CD14-positive monocyte (primary cell): Measurements from ENCODE around the gene ADAM19. TPM values are rescaled to one million over a fixed set of nuclear protein-coding genes. Genes with fewer than 3 reads are reported as not detected.

Experiments used
- DNase-seq, 3 donors: peaks; one replicate each; pipeline ENCODE4 v3.0.0-alpha.2; 2011 to 2022
- H2AFZ ChIP-seq: 2 replicates; pipeline ENCODE4 v1.6.0; 2012; ENCODE audit warnings: mild to moderate bottlenecking, low read depth, low read length, inconsistent platforms; ENCODE audit not compliant: insufficient read depth, poor library complexity, severe bottlenecking
- H3K27ac ChIP-seq, 2 donors: 1 replicate in 1 of 2; 2 replicates in 1 of 2; pipeline ENCODE4 v1.5.1; 2012 to 2013; ENCODE audit warnings: low read length in 2 of 2, control low read depth in 1 of 2, inconsistent platforms in 1 of 2, low read depth in 1 of 2, mild to moderate bottlenecking in 1 of 2
- H3K27me3 ChIP-seq, 2 donors: one replicate each; pipeline versions ENCODE4 v1.6.0 to v1.6.1; 2011 to 2013; ENCODE audit warnings: low read length in 2 of 2; ENCODE audit not compliant: control insufficient read depth in 2 of 2, insufficient read depth in 2 of 2
- H3K36me3 ChIP-seq, 2 donors: replicated peaks in 1 of 2; 1 replicate in 1 of 2; 2 replicates in 1 of 2; pipeline versions ENCODE4 v1.5.1 to v1.6.1; 2012 to 2013; ENCODE audit warnings: low read length in 2 of 2, control low read depth in 1 of 2, inconsistent platforms in 1 of 2, mild to moderate bottlenecking in 1 of 2; ENCODE audit not compliant: insufficient read depth in 2 of 2, control insufficient read depth in 1 of 2
- H3K4me1 ChIP-seq, 2 donors: 1 replicate in 1 of 2; 2 replicates in 1 of 2; pipeline versions ENCODE4 v1.5.1 to v1.6.1; 2012 to 2013; ENCODE audit warnings: low read length in 2 of 2, control low read depth in 1 of 2, inconsistent platforms in 1 of 2, mild to moderate bottlenecking in 1 of 2, moderate library complexity in 1 of 2; ENCODE audit not compliant: insufficient read depth in 2 of 2, control insufficient read depth in 1 of 2
- H3K4me2 ChIP-seq: replicated peaks from 2 replicates; pipeline ENCODE3; 2012; ENCODE audit warnings: low read length, moderate library complexity, mild to moderate bottlenecking; ENCODE audit not compliant: poor library complexity, severe bottlenecking; ENCODE audit errors: extremely low read depth
- H3K4me3 ChIP-seq, 3 experiments: fragments of 200-600 bp in 1 of 3; sonication (generic) in 1 of 3; replicated peaks in 1 of 3; 1 replicate in 2 of 3; 2 replicates in 1 of 3; pipeline ENCODE4 v1.5.1; 2011 to 2013; ENCODE audit warnings: low read length in 3 of 3, mild to moderate bottlenecking in 3 of 3, control low read depth in 2 of 3, low read depth in 2 of 3, inconsistent platforms in 1 of 3, moderate library complexity in 1 of 3
- H3K79me2 ChIP-seq: 2 replicates; pipeline ENCODE4 v1.6.0; 2012; ENCODE audit warnings: mild to moderate bottlenecking, control low read depth, inconsistent platforms, low read length, moderate library complexity; ENCODE audit not compliant: insufficient read depth
- H3K9ac ChIP-seq: 2 replicates; pipeline ENCODE4 v1.6.0; 2017; ENCODE audit warnings: low read length, mild to moderate bottlenecking; ENCODE audit not compliant: insufficient read depth, poor library complexity, severe bottlenecking
- H3K9me3 ChIP-seq, 2 donors: replicated peaks in 1 of 2; 1 replicate in 1 of 2; 2 replicates in 1 of 2; pipeline versions ENCODE4 v1.5.1 to v1.6.1; 2012 to 2013; ENCODE audit warnings: low read length in 2 of 2, control low read depth in 1 of 2; ENCODE audit not compliant: control insufficient read depth in 1 of 2, insufficient read depth in 1 of 2
- H4K20me1 ChIP-seq: 2 replicates; pipeline ENCODE4 v1.6.0; 2012; ENCODE audit warnings: mild to moderate bottlenecking, low read length, control low read depth, moderate library complexity; ENCODE audit not compliant: insufficient read depth
- H3K27ac Mint-ChIP-seq, 7 donors: one replicate each; pipeline ENCODE4 v1.8.0; 2020; ENCODE audit warnings: mild to moderate bottlenecking in 7 of 7, mixed read lengths in 7 of 7, moderate library complexity in 6 of 7, inconsistent platforms in 2 of 7
- H3K27me3 Mint-ChIP-seq, 3 donors: one replicate each; pipeline ENCODE4 v1.8.0; 2021 to 2022; ENCODE audit warnings: low read depth in 3 of 3, mild to moderate bottlenecking in 3 of 3, mixed read lengths in 3 of 3, moderate library complexity in 3 of 3, inconsistent platforms in 1 of 3
- H3K36me3 Mint-ChIP-seq, 2 donors: one replicate each; pipeline ENCODE4 v1.8.0; 2020; ENCODE audit warnings: mixed read lengths in 2 of 2, inconsistent platforms in 1 of 2, mild to moderate bottlenecking in 1 of 2
- H3K4me1 Mint-ChIP-seq: one replicate; pipeline ENCODE4 v1.8.0; 2020; ENCODE audit warnings: mild to moderate bottlenecking, mixed read lengths
- H3K4me3 Mint-ChIP-seq, 2 donors: one replicate each; pipeline ENCODE4 v1.8.0; 2020; ENCODE audit warnings: mild to moderate bottlenecking in 2 of 2, mixed read lengths in 2 of 2, moderate library complexity in 1 of 2
- H3K9me3 Mint-ChIP-seq, 7 donors: one replicate each; pipeline ENCODE4 v1.8.0; 2020 to 2022; ENCODE audit warnings: mixed read lengths in 7 of 7, mild to moderate bottlenecking in 6 of 7, moderate library complexity in 6 of 7, inconsistent platforms in 2 of 7
- CTCF ChIP-seq: fragments of 200-600 bp; IDR thresholded peaks from one replicate; pipeline ENCODE4 v1.8.0; 2022; ENCODE audit warnings: antibody characterized with exemption, mild to moderate bottlenecking
- WGBS: methylation state at CpG from one replicate; pipeline ENCODE4 v1.1.5; 2013; ENCODE audit warnings: missing lambda C conversion rate; ENCODE audit not compliant: insufficient coverage; 5-methylcytosine and 5-hydroxymethylcytosine counted together
- intact Hi-C, 2 donors: fragments of 100-400 bp; cut with micrococcal nuclease; formaldehyde crosslinking; loops; one replicate each; pipeline versions ENCODE4 v1.15.0 to v1.15.1; 2023
- polyA plus RNA-seq, 3 donors: library from polyadenylated mRNA; depleted of rRNA in 1 of 3; unstranded in 2 of 3; stranded (reverse) in 1 of 3; fragments of 300-500 nt in 2 of 3; fragments of >200 nt in 1 of 3; fragmentation: Illumina TruSeq in 2 of 3; gene quantifications; 1 replicate in 2 of 3; 2 replicates in 1 of 3; pipeline ENCODE4 v1.2.3, GENCODE V29; 2012 to 2021

The ADAM19 gene
- polyA plus RNA-seq, 3 donors, result 3.0 to 12.7 (median 6.2) TPM

DNA sequence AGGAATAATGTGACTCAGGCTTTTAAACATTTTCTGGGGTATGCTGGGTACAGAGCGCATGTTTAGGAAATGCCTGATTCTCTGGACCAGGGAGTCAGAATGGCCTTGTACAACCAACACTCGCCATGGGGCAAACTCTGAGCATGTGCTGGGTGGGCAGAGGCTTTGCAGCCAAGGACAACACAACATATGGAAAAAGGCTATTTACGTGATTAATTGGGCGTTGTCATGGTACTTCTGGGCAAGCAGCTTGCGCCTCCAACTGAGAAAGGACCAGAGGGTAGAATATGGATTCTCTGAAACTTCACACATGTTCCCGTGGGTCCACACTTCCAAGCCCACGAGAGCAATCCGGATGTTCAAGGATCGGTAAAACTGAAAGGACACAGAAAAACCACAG, 66.5 kb downstream of the ADAM19 start:
- Histone ChIP-seq H3K4me2 (no peak overlapping the region), H3K4me1 (peaks cover 6 to 9% of the 10 kb centered on the region in 2 donors), H3K27me3 (no peaks in the 10 kb centered on the region), H3K27ac (no peak overlapping the region), H3K4me3 (no peak overlapping the region), H3K9me3 (no peaks in the 10 kb centered on the region), H4K20me1 (no peaks in the 10 kb centered on the region), H3K79me2 (no peaks in the 10 kb centered on the region), H3K36me3 (peaks cover 41 to 93% of the 10 kb centered on the region in 2 donors), H3K9ac (no peak overlapping the region), H2AFZ (no peak overlapping the region)
- Mint-ChIP-seq H3K27ac (peak overlapping the region in 2 of 7 donors; percentile 43 to 49), H3K4me3 (no peak overlapping the region), H3K36me3 (peaks cover 86 to 91% of the 10 kb centered on the region in 2 donors), H3K4me1 (peaks cover 8% of the 10 kb centered on the region), H3K27me3 (peaks cover 0 to 5% (median 1%) of the 10 kb centered on the region in 3 donors), H3K9me3 (peaks cover 0 to 4% (median 0%) of the 10 kb centered on the region in 7 donors)
- no peak for TF ChIP-seq CTCF
- intact Hi-C loops, result no loop called here
- DNase-seq, result no peak
- WGBS, result 100% methylated on average over 3 of the region's 9 CpGs

GRCh38 chr5:157506981-157507780, 68.4 kb downstream of the ADAM19 start:
- H3K36me3 Mint-ChIP-seq, result peaks cover 81 to 88% of the 10 kb centered on the region in 2 donors
- no peak for DNase-seq
- peaks cover 0 to 5% (median 0%) of the 10 kb centered on the region in 3 donors for H3K27me3 Mint-ChIP-seq
- Histone ChIP-seq H3K4me2 (no peak overlapping the region), H3K27ac (no peak overlapping the region), H3K79me2 (no peaks in the 10 kb centered on the region), H3K9me3 (no peaks in the 10 kb centered on the region), H3K4me3 (no peak overlapping the region), H3K27me3 (no peaks in the 10 kb centered on the region), H3K36me3 (peaks cover 30 to 80% of the 10 kb centered on the region in 2 donors), H3K4me1 (peaks cover 21 to 23% of the 10 kb centered on the region in 2 donors), H2AFZ (no peak overlapping the region), H3K9ac (no peak overlapping the region), H4K20me1 (no peaks in the 10 kb centered on the region)
- H3K4me1 Mint-ChIP-seq, result peaks cover 18% of the 10 kb centered on the region
- TF ChIP-seq CTCF, result no peak
- H3K27ac Mint-ChIP-seq, result no peak overlapping the region
- peaks cover 0 to 3% (median 0%) of the 10 kb centered on the region in 7 donors for H3K9me3 Mint-ChIP-seq
- intact Hi-C loops, result no loop called here
- WGBS, result 97% methylated on average over 9 of the region's 14 CpGs
- H3K4me3 Mint-ChIP-seq, result no peak overlapping the region
